ENCODE results near the gene UROD. TPM values are rescaled to one million over a fixed set of nuclear protein-coding genes. Genes with fewer than 3 reads are reported as not detected.

UROD gene
- total RNA-seq, 1 donor from 2014 or later = 73.4 TPM

GRCh38 chr1:45004281-45004920 lies 7.7 kb upstream of the UROD start:
- ATAC-seq (ENCODE audit: poor library complexity) = no peak
- no peak for DNase-seq
- intact Hi-C loops (cut with DNase I) = no loop called here

DNA sequence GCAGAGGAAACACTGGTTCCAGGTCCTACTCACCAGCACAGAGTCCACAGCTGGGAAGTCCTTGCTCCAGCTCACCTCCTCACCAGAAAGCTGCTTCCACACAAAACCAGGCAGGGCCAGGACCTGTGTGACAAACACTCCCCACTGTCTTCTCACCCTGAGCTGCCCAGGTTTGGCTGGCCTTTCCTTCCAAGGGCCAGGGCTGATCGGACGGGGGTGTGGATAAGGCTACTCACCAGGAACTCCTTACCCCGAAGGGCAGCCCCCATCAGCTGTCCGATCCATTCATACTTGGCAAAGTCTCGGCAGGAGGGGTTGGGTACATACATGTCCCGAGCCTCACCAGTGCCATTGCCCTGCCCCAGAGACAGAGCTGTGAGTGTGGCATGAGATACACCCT lies 6.3 kb upstream of the UROD start:
- DNase-seq (no peak), ATAC-seq (ENCODE audit: poor library complexity) (no peak)
- intact Hi-C loops (cut with DNase I) = no loop called here

DNA sequence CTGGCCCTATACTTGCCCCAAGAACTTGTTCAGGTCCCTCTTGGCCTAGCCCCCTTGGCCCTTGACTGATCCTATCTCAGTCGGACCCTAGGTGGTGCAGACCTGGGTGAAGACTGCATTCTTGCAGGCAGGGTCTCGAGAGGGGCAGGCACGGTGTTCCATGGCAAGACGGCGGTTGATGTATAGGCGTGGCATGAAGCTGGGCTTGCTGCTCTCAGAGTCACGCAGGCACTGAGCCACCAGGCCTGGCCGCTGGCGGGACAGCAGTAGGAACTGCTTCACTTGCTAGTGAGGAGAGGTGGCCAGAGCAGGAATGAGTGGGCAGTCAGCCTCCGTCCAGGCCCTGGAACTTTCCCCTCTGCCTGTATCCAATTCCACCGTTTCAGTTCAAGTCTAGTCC lies 4.7 kb upstream of the UROD start:
- DNase-seq (no peak), ATAC-seq (ENCODE audit: poor library complexity) (no peak)

GRCh38 chr1:45008076-45008475 lies 4.0 kb upstream of the UROD start:
- intact Hi-C loops (cut with DNase I) = no loop called here
- DNase-seq (no peak), ATAC-seq (ENCODE audit: poor library complexity) (no peak)

More for the DNA sequence above, 4.7 kb upstream of the UROD start:
- intact Hi-C loops (cut with DNase I) = no loop called here

- ATAC-seq (ENCODE audit: poor library complexity) (no peak), DNase-seq (no peak)
- intact Hi-C loops (cut with DNase I) = no loop called here
Observed at GRCh38 chr1:45008516-45008915, 3.5 kb upstream of the UROD start.

DNA sequence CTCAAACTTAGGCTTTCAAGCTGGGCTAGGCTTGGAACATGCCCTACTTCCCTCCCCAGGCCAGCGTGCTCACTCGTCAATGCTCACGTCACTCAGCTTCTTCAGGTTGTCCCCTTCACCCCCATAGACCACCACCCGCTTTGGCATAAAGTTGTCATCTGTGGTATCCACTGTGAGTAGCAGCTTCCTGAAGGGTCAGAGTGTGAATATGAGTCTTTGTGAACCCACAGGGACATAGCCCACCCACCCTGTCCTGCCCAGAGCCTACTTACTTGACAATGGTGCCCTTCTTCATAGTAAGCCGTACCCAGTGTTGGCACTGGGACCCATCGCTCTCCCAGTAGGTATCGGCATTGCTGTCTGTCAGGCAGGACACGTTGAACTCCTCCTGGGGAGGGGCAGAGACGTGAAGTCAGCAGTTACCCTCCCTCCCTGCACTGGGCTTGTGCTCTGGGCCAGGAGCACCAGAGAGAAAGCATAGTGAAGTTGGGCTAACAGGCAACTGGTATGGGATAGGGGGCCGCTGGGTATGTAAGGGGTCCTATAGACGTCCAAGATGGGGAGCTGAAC lies 2.7 kb upstream of the UROD start:
- ATAC-seq (ENCODE audit: poor library complexity) (no peak), DNase-seq (no peak)
- intact Hi-C loops (cut with DNase I) = no loop called here

DNA sequence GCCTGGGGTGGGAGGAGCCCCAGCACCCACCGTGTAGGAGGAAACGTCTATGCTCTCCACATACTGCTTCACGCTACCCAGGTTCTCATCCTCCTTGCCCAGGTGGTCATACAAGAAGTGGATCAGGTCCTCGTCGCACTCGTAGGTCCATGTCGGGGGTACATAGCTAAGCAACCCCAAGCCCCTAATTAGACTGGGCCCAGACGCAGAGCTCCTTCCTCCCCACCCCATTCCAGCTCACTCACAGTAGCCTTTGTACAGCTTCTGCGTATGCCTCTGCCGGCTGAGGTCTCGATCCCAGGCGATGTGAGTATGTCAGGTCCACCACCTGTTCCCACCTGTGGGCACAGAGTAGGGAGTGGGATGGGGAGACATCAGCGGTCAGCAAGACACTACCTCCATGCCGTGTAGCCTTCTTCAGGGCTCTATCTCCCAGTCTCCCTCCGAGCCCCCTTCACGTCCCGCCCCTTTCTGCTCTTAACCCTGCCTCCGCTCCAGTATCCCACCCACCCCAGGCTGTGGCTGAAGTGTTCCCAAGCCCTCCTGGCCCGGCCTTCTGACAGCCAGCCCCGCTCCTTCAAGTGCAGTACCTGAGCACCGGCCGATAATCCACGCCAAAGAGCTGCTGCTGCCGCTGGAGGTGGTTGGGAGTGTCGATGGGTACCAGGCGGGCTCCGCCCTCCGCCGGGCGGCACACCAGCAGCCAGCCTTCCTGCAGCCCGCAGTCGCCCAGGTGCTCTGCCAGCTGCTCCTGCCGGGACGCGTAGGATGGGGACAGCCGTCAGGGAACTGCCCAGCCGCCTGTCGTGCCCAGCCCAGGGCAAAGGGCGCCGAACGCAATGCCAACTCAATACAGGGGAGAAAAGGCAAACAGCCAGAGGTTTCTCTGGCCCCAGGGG lies 1.8 kb upstream of the UROD start:
- peak; percentile 54 for DNase-seq
- intact Hi-C loops (cut with DNase I) = loop anchor here (5.0 kb wide), 2 partner anchors 173 to 223 kb away; partner anchors contain the start of gene BEST4
- no peak for ATAC-seq (ENCODE audit: poor library complexity)

- peak; percentile 94 for ATAC-seq (ENCODE audit: poor library complexity)
- intact Hi-C loops (cut with DNase I) = loop anchor here (5.0 kb wide), 2 partner anchors 174 to 224 kb away; partner anchors contain the start of gene BEST4
- DNase-seq = peak; percentile 90
Observed at GRCh38 chr1:45010855-45011811, 921 bp upstream of the UROD start, which contains the start of gene HECTD3. Gene HECTD3, minus strand, starts transcription at chr1:45011324. Its CDS starts 67 bp downstream, at chr1:45011257.

DNA sequence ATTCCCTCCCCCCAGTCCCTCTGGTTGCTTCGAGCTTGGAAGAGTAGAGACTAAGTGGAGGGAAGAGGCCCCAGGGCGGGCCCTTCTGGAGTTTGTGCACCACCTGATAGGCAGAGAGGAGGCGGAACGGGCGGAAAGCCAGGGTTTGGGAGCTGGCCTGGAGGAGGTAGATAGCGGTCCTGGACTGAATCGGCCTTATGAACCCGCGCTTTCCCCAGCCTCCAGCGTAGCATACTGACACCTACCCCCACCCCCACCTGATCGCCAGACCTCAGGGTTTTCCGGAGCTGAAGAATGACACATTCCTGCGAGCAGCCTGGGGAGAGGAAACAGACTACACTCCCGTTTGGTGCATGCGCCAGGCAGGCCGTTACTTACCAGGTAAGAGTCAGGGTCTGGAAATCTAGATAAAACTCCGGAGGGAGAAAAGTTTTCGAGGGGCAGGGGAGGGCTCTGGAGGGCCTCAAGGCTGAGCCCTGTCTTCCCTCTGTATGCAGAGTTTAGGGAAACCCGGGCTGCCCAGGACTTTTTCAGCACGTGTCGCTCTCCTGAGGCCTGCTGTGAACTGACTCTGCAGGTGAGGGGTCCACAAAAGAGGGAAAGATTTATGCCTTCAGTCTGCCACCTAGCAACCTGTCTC lies 705 bp downstream of the UROD start:
- intact Hi-C loops (cut with DNase I) = loop anchor here (5.0 kb wide), 2 partner anchors 175 to 225 kb away; partner anchors contain the start of gene BEST4
- DNase-seq (peak; percentile 90), ATAC-seq (ENCODE audit: poor library complexity) (peak; percentile 69)

GRCh38 chr1:45013551-45014209 lies 1.6 kb downstream of the UROD start:
- intact Hi-C loops (cut with DNase I) = loop anchor here (2.0 to 5.0 kb wide), 3 partner anchors 176 to 287 kb away; partner anchors contain the start of gene BEST4
- ATAC-seq (ENCODE audit: poor library complexity) (no peak), DNase-seq (no peak)

DNA sequence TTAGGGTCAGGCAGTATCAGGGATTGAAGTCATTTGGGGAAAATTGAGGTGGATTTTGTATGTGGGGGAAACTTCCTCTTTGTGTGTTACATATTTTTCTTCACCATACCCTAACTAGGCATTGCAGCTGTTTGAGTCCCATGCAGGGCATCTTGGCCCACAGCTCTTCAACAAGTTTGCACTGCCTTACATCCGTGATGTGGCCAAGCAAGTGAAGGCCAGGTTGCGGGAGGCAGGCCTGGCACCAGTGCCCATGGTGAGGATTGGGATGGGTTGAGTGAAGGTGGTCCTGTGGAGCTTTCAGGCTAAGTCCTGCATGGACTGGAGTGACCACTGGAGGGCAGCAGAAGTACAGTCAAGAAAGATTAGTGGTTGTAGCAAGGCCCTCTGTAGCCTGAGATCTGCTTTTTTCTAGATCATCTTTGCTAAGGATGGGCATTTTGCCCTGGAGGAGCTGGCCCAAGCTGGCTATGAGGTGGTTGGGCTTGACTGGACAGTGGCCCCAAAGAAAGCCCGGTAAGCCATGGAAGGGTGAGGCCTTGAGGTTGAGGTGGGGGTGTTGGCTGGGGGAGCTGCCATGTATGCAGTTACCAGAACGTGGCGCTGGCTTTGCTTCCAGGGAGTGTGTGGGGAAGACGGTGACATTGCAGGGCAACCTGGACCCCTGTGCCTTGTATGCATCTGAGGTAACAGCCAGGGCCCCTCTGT lies 2.4 kb downstream of the UROD start:
- ATAC-seq (ENCODE audit: poor library complexity) (peak; percentile 35), DNase-seq (peak; percentile 79)
- intact Hi-C loops (cut with DNase I) = loop anchor here (2.0 to 5.0 kb wide), 3 partner anchors 177 to 286 kb away; partner anchors contain the start of gene BEST4

GRCh38 chr1:45015683-45016082 lies 3.6 kb downstream of the UROD start:
- intact Hi-C loops (cut with DNase I) = loop anchor here (2.0 kb wide), 1 partner anchor 285 kb away; no protein-coding TSS in a partner anchor
- DNase-seq = no peak
- no peak for ATAC-seq (ENCODE audit: poor library complexity)

GRCh38 chr1:45016090-45016697 lies 4.1 kb downstream of the UROD start:
- intact Hi-C loops (cut with DNase I) = no loop called here
- no peak for DNase-seq
- ATAC-seq (ENCODE audit: poor library complexity) = no peak

GRCh38 chr1:45016767-45017166 lies 4.7 kb downstream of the UROD start:
- no peak for DNase-seq
- intact Hi-C loops (cut with DNase I) = no loop called here
- ATAC-seq (ENCODE audit: poor library complexity) = no peak

DNA sequence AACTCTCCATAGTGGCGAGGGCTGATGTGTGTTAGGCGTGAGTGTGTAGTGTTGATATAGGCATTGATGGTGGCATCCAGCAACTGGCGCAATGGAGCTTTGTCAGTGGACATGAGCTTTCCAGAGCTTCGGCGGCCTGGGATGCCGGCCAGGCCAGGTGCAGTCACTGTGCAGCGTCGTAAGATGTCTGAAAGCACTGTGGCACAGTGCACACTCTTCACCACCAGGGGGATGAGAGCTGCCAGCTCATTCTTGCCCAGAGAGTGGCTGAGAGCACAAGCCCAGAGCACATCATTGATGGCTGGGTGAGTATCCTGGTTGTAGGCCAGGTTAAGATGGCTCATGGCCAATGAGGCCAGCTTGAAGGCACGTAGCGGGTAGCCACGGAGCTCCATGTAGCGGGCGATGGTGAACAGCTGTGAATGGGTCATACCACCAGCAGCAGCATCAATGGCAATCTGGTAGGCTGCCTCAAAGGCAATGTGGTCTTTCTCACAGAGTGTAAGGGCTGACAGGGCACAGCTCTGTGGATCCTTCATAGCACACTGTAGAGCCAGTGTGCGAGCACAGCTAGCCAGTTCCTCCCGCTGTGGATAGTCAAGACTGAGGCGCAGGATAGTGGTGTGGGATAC lies 6.7 kb downstream of the UROD start:
- ATAC-seq (ENCODE audit: poor library complexity) = peak; percentile 66
- intact Hi-C loops (cut with DNase I) = no loop called here
- DNase-seq = no peak

GRCh38 chr1:45023663-45024062 lies 11.6 kb downstream of the UROD start:
- no peak for DNase-seq
- no peak for ATAC-seq (ENCODE audit: poor library complexity)
- intact Hi-C loops (cut with DNase I) = no loop called here
